Measurements from ENCODE around the gene PDS5A. TPM values are rescaled to one million over a fixed set of nuclear protein-coding genes. Genes with fewer than 3 reads are reported as not detected.

Gene PDS5A
- total RNA-seq, 1 donor from 2014 or later: 132 TPM

GRCh38 chr4:39899291-39899690 is 78.4 kb downstream of the PDS5A start:
- Histone ChIP-seq H3K36me3 (peaks cover 54% of the 10 kb centered on the region), H3K9me3 (ENCODE audit: low read depth) (no peaks in the 10 kb centered on the region), H3K27me3 (no peaks in the 10 kb centered on the region), H3K9ac (no peak overlapping the region), H2AFZ (replicated peaks) (no peak overlapping the region), H3K4me3 (no peak overlapping the region), H3K27ac (no peak overlapping the region), H4K20me1 (ENCODE audit: low read depth) (peaks cover 6% of the 10 kb centered on the region), H3K4me2 (no peak overlapping the region), H3K79me2 (ENCODE audit: low read depth) (no peaks in the 10 kb centered on the region), H3K4me1 (no peaks in the 10 kb centered on the region), H3F3A (ENCODE audit: low read depth) (no peaks in the 10 kb centered on the region)
- Mint-ChIP-seq H3K4me3 (no peak overlapping the region), H3K27me3 (ENCODE audit: insufficient read depth, low read depth) (no peaks in the 10 kb centered on the region), H3K36me3 (peaks cover 39% of the 10 kb centered on the region), H3K9me3 (no peaks in the 10 kb centered on the region), H3K27ac (no peak overlapping the region), H3K4me1 (no peaks in the 10 kb centered on the region)
- no peak for TF ChIP-seq CTCF (IDR thresholded peaks at IDR 0.05)
- TF ChIP-seq EZH2 (IDR thresholded peaks at IDR 0.05): no peak
- no peak for TF ChIP-seq EZH2phosphoT487 (IDR thresholded peaks at IDR 0.05)
- no peak for DNase-seq (ENCODE audit: low spot score)

GRCh38 chr4:39898015-39898414 is 79.7 kb downstream of the PDS5A start:
- H3K9ac ChIP-seq: no peak overlapping the region
- H3K27me3 ChIP-seq: no peaks in the 10 kb centered on the region
- H3K9me3 ChIP-seq (ENCODE audit: low read depth): no peaks in the 10 kb centered on the region
- no peak overlapping the region for H3K4me3 ChIP-seq
- no peak for TF ChIP-seq EZH2phosphoT487 (IDR thresholded peaks at IDR 0.05)
- TF ChIP-seq EZH2 (IDR thresholded peaks at IDR 0.05): no peak
- TF ChIP-seq CTCF (IDR thresholded peaks at IDR 0.05): no peak
- H3K36me3 ChIP-seq: peaks cover 48% of the 10 kb centered on the region
- H3K4me1 ChIP-seq: no peaks in the 10 kb centered on the region
- H3K27ac Mint-ChIP-seq: no peak overlapping the region
- H2AFZ ChIP-seq (replicated peaks): no peak overlapping the region
- no peak overlapping the region for H3K4me2 ChIP-seq
- H3K36me3 Mint-ChIP-seq: peaks cover 37% of the 10 kb centered on the region
- H3F3A ChIP-seq (ENCODE audit: low read depth): no peaks in the 10 kb centered on the region
- peaks cover 1% of the 10 kb centered on the region for H4K20me1 ChIP-seq (ENCODE audit: low read depth)
- H3K9me3 Mint-ChIP-seq: no peaks in the 10 kb centered on the region
- no peak for DNase-seq (ENCODE audit: low spot score)
- H3K27me3 Mint-ChIP-seq (ENCODE audit: insufficient read depth, low read depth): no peaks in the 10 kb centered on the region
- no peaks in the 10 kb centered on the region for H3K79me2 ChIP-seq (ENCODE audit: low read depth)
- no peak overlapping the region for H3K27ac ChIP-seq
- H3K4me3 Mint-ChIP-seq: no peak overlapping the region
- no peaks in the 10 kb centered on the region for H3K4me1 Mint-ChIP-seq

- H3K27me3 ChIP-seq: no peaks in the 10 kb centered on the region
- H2AFZ ChIP-seq (replicated peaks): no peak overlapping the region
- peaks cover 38% of the 10 kb centered on the region for H3K36me3 Mint-ChIP-seq
- no peaks in the 10 kb centered on the region for H3K79me2 ChIP-seq (ENCODE audit: low read depth)
- H3K4me3 ChIP-seq: no peak overlapping the region
- no peaks in the 10 kb centered on the region for H4K20me1 ChIP-seq (ENCODE audit: low read depth)
- no peaks in the 10 kb centered on the region for H3K4me1 Mint-ChIP-seq
- no peak overlapping the region for H3K27ac ChIP-seq
- DNase-seq (ENCODE audit: low spot score): no peak
- no peaks in the 10 kb centered on the region for H3K27me3 Mint-ChIP-seq (ENCODE audit: insufficient read depth, low read depth)
- H3K36me3 ChIP-seq: peaks cover 42% of the 10 kb centered on the region
- H3K27ac Mint-ChIP-seq: no peak overlapping the region
- no peak for TF ChIP-seq EZH2 (IDR thresholded peaks at IDR 0.05)
- TF ChIP-seq CTCF (IDR thresholded peaks at IDR 0.05): no peak
- TF ChIP-seq EZH2phosphoT487 (IDR thresholded peaks at IDR 0.05): no peak
- H3F3A ChIP-seq (ENCODE audit: low read depth): no peaks in the 10 kb centered on the region
- no peaks in the 10 kb centered on the region for H3K9me3 ChIP-seq (ENCODE audit: low read depth)
- H3K9ac ChIP-seq: no peak overlapping the region
- no peaks in the 10 kb centered on the region for H3K4me1 ChIP-seq
- no peaks in the 10 kb centered on the region for H3K9me3 Mint-ChIP-seq
- no peak overlapping the region for H3K4me3 Mint-ChIP-seq
- no peak overlapping the region for H3K4me2 ChIP-seq
These were observed 84.0 kb downstream of the PDS5A start for GRCh38 chr4:39893693-39894072.

Measured in neural progenitor cell (in vitro differentiated cells).